GM18499 (cell line): ENCODE results near the gene RBM7.

Experiments
- ATAC-seq: cut with Tn5 transposase; IDR thresholded peaks from one replicate; pipeline ENCODE4 v1.9.1; 2021; ENCODE audit warnings: moderate number of reproducible peaks; ENCODE audit not compliant: insufficient read depth, unreplicated experiment

RBM7 gene, protein sequence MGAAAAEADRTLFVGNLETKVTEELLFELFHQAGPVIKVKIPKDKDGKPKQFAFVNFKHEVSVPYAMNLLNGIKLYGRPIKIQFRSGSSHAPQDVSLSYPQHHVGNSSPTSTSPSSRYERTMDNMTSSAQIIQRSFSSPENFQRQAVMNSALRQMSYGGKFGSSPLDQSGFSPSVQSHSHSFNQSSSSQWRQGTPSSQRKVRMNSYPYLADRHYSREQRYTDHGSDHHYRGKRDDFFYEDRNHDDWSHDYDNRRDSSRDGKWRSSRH

DNA sequence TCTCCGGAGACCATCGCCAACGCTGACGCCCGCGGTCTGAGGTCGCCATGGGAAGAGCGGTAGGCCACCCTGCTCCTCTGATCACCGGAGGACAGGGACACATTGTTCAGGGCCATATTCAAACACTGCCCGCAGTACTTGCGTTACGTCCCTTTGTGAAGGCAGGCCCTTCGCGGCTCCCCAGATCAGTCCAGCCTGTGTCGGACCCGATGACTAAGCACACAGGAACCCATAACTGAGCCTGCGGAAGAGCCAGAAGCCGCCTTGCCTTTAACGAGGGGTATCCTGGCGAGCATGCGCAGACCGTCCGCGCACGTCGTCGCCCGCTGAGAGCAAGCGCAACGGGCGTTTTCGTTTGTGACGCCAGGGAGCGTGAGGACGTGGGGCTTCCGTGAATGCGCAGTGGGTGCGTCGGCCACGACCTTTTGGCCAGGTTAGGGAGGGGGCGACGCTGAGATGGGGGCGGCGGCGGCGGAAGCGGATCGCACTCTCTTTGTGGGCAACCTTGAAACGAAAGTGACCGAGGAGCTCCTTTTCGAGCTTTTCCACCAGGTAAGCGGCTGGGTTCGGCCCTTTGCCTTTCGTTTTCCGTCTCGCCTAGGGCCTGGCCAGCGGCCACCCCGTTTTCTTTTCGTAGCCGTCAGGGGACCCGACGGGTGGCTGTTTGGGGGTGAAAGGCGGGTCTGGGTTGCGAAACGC, at the start of gene RBM7, which contains the start of gene C11orf71:
RBM7 (plus strand) TSS at position 451 of the 699 bp plus-strand sequence; CDS start at position 457, 6 bp downstream.
C11orf71 (minus strand) TSS at position 296 of the 699 bp plus-strand sequence; CDS start at position 116, 180 bp downstream.
- peak; percentile 78 for ATAC-seq

DNA sequence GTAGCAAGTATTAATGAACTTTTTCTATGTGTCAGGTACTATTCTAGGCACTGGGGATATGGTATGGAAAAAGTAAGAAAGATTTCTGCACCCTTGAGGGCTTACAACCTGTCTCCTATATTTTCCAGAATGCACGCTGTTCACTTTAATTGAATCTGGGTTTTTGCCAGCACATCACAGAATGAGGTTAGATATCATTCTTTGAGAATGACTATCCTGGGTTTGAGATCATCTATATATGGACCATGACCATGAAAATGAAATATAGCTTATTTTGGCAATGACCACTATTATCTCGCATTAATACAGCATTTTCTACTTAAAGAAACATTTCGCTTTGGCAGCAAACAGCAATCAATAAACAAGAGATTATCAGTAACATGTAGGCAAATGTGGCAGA, 47.0 kb upstream of the RBM7 start:
- no peak for ATAC-seq

DNA sequence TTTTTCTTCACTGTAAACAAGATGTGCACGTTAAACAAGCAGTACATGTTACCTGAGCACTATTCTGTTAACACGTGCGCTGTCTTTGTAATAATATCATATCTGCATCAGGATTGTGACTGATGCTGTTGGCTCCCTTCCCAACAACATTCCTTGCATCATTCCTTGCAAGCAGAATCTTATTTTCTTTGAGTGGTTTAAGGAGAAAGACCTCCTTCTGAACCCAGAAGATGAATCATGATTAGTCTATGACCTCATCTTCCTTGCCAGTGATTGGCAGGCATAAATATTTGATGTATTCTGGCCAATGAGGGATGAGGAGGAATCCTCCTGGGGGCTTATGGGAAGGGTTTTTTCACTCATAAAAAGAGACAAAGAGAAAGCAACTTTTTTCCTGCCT, 46.4 kb upstream of the RBM7 start:
- ATAC-seq, result no peak

DNA sequence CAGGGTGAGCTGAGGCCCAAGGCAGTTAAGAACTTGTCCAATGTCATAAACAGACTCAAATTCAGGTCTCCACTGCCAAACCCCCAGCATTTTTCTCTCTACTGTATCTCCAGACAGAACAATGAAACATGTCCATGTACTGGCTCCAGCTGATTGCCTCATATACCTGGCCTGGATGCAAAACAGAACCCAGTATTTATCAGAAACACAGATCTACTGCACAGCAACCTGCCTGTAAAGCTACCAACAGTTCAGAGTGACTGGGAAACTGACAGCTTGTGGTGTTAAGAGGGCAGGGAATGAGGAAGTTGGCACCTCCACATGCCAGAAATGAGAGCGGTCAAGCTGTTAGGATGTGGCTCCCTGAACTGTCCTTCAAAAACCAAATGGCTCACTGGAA, 41.8 kb upstream of the RBM7 start:
- ATAC-seq, result no peak

DNA sequence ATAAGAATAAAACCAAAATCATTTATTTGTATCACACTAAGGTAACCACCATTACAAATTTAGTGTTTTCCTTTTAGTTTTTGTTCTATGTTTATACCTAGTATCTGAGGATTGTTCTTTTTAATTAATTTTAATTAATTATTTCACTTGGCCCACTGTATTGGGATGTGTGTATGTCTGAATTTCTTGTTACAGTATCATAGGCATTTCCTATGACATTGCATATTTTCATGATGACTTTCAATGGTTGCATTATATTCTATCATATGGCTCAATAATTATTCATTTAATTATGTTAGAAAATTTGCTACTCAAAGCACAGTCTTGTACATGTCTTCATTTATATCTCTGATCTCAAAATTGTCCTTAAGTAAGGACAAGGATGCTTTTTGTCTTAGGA, 41.1 kb upstream of the RBM7 start:
- ATAC-seq, result no peak

DNA sequence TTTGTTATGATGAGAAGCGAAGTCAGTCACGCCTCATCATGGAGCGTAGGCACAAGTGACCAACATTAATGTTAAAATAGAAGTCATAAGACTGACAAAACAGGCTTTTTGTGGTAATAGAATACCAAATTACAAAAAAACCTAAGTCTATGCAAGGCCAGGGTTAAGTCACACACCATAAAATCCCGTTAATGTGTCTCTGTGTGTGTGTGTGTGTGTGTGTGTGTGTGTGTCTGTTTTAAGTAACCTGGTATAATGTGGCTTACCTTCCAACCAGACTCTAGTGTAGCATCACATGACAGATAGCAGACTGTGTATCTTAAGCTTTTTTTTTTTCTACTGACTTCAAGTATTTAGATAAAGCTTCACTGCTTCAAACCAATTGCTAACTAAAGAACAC, 38.1 kb upstream of the RBM7 start:
- ATAC-seq, result no peak

DNA sequence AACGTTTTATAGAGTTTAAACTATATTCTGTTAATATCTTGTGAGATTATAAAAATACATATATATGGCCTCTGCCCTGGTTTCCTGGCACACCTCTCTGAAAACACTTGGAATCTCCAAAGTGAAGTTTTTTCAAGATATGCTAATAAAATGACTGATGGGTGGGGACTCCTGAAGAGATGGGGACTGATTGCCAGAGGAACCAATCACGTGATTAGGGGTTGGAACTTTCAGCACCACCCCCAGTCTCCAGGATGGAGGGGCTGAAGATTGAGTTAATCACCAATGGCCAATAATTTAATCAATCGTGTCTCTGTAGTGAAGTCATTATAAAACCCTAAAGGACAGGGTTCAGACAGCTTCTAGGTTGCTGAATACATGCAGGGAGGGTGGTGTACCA, 37.5 kb upstream of the RBM7 start:
- no peak for ATAC-seq

DNA sequence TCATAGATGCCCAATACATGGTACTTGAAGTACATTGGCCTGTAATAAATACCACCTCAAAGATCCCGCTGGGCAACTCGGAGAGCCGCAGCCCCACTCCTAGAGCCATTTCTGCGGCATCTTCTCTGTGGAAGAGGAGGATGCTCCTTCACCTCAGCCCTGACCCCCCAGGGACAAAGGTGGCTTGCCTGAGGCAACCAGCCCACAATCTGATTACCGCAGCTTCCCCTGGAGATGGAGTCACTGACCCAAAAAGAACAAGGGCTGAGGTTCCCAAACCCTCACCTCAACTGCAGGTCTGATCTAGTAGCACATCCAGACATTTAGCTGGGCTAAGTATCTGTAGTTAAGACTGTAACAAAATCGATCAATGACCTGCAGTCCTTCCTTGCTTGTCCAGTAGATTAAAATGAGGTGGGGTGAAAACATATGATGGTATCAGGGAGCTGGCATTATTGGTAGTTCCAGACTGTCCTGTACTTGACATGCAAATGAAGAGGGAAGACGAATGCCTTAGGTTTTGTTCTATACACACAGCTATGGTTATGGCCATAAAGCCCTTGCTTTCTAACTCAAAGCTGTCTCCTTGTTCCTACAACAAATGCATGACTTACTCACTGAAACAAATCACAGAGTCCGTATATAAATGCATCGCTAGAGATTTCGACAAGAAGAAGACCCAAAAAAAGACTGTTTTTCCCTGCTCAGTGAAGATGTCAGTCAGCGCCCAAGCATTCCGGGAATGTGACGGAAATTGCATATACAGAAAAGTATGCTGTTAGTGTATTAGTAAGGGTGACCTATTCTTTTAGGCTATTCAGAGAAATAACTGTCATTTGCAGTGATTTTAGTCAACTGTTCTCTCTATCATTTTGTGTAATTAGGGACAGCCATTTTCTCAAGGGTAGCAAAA, 33.9 kb upstream of the RBM7 start:
- no peak for ATAC-seq

DNA sequence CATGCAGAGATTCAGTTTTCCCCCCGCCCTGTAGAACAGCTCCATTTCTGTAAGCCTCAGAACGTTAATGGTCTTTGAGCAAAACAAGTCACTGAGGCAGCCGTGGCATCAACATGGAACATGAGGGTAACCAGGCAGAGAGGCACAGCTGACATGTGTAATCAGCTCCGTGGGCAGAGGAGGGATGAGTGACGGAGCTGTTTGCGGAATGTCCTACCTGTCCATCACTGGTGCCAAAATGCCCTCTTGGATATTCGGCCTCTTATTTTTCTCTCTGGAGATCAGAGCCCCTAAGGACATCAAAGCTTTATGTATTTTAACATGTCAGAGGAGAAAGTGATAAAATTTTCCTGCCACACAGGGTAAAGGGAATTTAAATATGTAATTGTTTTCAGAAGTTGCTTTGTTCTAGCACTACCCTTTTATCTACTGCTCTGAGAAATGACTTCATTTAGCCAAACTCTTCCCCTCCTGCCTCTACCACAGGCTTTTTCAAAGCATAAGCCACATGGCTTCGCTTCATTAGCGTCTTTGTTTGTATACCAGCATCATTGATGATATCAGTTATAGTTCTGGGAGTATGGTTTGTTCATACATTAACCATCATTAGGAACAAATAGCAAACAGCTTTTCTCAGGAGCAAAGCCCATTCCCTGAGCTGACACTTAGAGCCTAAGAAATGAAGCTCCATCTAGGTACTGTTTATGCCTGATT, 33.1 kb upstream of the RBM7 start:
- ATAC-seq, result no peak

DNA sequence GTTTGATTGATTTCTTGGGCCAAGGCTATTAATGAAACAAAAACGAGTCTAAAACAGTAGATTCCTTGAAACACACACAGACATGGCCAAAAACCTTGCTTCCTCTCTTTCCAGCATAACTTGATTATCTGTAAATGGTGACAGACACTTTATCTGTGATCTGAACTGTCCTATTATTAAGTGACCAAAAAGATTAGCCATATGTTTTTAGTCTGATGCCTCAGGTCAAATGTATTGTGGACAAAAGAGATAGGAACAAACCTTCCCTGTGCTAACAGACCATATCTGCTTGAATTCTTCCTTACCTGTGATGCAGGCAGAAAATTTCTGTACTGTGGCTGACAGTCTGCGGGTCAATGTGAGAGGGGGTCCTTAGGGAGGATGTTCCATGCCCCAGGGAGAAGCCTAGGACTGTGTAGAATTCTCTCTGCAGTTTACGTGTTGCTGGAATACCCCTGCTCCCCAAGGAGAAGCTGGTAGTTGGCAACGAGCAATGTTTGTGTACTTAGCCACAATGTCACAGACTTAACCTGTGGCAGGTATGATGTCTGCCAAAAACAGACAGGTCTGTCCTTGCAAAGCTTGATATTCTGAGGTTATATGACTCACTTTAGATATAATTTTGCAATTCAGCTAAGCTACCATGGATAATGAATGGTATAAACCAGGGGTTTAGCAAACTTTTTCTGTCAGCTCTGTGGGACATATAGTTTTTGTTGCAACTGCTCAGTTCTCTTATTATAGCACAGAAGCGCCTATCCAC, 31.4 kb upstream of the RBM7 start:
- ATAC-seq, result no peak

DNA sequence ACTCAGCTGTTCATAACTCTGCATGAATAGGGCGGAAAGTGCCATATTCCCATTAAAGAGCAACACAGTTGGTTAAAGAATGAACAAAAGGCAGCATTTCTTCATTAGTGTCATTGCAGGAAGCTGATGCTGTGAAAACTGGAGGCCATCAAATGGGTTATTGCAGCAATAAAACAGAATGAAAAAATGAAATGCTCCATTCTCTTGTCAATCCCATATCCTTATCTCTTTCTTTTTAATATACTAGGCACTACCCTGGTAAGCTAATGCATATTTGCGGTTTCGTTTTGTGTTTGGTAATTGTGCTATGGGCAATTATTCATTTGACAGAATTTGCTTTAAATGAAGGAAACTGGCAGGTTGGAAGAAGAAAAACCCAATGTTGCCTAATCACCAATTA, 25.4 kb upstream of the RBM7 start:
- no peak for ATAC-seq

DNA sequence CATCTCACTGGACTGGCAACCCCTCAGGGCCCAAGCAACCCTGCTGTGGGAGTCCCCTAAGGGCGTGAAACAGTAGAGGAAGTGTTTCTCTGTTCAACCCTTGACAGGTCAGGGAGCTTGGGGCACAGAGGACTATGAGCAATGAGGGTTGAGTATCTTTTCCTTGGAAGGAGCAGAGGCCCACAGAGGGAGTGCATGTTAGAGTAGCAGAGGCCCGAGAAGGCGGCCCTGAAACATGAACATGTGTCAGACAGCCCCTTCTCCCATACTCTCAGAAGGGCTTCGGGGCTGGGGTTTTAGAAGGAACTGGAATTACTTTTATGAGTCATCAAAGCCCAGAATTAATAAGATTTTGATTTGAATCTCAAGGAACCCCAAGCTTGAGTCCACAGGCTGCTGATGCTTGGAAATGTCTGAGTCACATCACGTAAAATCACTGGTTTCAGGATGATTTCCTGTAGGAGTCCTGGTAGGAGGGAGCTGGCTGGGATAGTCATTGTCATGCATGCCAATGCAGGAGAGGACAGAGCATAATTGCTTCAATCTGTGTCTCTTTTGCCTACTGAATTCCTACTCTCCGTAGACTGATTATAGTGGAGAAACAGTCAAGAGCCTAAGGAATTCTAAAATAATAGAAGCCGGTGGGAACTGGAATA, 22.7 kb upstream of the RBM7 start:
- ATAC-seq, result no peak

DNA sequence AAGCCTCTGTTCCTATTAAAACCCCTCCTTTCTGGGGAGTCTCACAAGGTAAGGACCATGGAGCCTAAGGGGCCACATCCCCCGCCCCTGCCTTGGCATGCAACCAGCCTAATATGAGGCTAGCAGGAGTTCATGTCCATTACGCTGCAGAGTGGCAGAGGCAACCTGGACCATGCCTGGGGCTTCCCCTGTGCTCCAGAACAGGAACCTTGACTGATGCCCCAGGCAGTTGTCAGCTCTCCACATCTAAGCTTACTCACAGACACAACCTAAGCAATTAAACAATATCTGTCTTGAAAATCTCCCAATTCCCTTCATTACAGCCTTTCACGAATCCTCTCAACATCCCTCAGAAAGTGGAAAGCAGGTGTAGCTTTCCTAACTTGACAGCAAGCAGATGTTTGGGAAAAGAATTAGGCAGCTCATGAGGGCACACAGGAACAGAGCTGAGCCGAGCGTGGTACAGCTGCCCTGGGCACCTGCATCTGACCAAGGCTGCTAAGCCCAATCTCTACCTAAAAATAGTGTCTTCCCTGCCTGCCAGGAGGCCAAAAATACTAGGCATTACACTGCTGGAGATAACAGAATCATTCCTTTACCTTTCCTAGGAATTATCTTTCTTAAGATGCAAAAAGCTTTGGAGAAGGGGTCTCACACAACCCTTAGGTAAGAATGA, 20.9 kb upstream of the RBM7 start:
- ATAC-seq, result no peak

DNA sequence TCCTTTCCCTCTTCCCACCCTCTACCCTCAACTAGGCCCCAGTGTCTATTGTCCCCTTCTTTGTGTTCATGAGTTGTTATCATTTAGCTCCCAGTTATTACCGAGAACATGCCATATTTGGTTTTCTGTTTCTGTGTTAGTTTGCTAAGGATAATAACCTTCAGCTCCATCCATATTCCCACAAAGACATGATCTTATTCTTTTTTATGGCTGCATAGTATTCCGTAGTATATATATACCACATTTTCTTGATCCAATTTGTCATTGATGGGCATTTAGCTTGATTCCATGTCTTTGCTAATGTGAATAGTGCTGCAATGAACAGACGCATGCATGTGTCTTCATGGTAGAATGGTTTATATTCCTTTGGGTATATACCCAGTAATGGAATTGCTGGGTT, 18.0 kb upstream of the RBM7 start:
- ATAC-seq, result no peak

DNA sequence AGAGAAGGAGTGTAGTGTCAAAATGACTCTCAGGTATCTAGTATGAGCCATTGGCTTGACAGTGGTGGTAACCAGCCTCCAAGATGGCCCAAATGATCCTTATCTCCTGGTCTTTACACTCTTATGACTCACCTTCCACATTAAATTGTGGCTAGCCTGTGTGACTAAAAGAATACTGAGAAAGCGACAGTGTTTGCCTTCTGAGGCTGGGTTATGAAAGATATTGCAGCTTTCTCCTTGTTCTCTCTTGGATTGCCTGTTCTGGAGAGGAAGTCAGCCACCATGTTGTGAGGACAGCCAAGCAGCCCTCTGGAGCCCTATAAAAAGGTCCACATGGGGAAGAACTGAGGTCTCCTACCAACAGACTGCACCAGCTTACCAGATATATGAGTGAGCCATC, 16.0 kb upstream of the RBM7 start:
- ATAC-seq, result no peak

DNA sequence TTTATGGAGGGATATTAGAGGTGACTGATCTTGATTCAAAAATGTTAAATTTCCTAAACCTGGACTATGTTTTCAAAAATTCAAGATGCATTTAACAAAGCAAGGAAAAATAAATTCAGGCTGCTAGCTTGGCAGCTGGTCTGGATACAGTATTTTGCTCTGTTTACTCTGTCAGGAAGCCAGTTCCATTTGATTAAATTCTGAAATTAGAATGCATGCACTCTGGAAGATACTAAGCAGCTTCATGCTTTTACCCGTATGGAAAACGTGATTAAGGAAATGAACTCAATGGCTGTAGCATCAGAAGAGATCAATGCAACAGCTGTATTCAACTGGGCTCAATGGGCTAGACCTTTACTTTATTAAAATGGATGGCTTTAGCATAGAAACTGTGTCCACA, 14.3 kb upstream of the RBM7 start:
- no peak for ATAC-seq

DNA sequence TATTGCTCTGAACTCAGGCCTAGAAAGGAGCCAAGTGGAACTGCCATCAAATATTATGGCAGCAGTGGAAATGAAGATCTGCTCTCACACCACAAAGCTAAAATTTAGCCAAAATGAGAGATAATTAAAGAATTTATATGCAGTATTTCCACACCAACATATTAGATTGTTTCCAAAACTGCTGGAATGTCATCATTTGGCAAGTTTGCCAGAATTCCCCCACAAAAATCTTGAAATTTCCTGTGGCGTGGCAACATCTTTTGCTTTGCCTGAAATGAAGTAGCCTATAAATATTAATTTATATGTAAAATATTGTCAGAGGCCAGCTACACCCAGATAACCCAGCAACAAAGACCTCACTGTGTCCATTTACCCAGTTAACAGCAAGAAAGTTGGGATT, 13.9 kb upstream of the RBM7 start:
- ATAC-seq, result no peak
